Measurements from ENCODE around the gene CACNA2D3.

GRCh38 chr3:54901906-54902685 lies 779.7 kb downstream of the CACNA2D3 start:
- TF ChIP-seq CTCF (IDR thresholded peaks at IDR 0.05) (no peak), POLR2A (IDR thresholded peaks at IDR 0.05) (no peak)

All from lower leg skin (tissue), 3 donors.